ENCODE measurements around the gene CYP27A1.

Gene CYP27A1

GRCh38 chr2:218785103-218785502 lies 3.2 kb downstream of the CYP27A1 start:
- peaks cover 68% of the 10 kb centered on the region for H3K27me3 ChIP-seq
- peaks cover 0 to 8% of the 10 kb centered on the region in 2 experiments for H3K4me1 ChIP-seq (ENCODE audit: control insufficient read depth in 1 of 2, insufficient read depth in 1 of 2, low read depth in 1 of 2, low read length in 1 of 2)
- TF ChIP-seq, protein P1, sequence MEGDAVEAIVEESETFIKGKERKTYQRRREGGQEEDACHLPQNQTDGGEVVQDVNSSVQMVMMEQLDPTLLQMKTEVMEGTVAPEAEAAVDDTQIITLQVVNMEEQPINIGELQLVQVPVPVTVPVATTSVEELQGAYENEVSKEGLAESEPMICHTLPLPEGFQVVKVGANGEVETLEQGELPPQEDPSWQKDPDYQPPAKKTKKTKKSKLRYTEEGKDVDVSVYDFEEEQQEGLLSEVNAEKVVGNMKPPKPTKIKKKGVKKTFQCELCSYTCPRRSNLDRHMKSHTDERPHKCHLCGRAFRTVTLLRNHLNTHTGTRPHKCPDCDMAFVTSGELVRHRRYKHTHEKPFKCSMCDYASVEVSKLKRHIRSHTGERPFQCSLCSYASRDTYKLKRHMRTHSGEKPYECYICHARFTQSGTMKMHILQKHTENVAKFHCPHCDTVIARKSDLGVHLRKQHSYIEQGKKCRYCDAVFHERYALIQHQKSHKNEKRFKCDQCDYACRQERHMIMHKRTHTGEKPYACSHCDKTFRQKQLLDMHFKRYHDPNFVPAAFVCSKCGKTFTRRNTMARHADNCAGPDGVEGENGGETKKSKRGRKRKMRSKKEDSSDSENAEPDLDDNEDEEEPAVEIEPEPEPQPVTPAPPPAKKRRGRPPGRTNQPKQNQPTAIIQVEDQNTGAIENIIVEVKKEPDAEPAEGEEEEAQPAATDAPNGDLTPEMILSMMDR (IDR thresholded peaks at IDR 0.05): no peak
- H3K9me3 ChIP-seq: no peaks in the 10 kb centered on the region
- H3K36me3 ChIP-seq: no peaks in the 10 kb centered on the region
- H3K4me3 ChIP-seq (ENCODE audit: low read depth in 1 of 2, low read length in 1 of 2): no peak overlapping the region
- H3K27ac ChIP-seq: no peak overlapping the region

GRCh38 chr2:218786133-218786532 lies 4.2 kb downstream of the CYP27A1 start:
- H3K4me3 ChIP-seq (ENCODE audit: low read depth in 1 of 2, low read length in 1 of 2): no peak overlapping the region
- no peaks in the 10 kb centered on the region for H3K36me3 ChIP-seq
- peaks cover 61% of the 10 kb centered on the region for H3K27me3 ChIP-seq

DNA sequence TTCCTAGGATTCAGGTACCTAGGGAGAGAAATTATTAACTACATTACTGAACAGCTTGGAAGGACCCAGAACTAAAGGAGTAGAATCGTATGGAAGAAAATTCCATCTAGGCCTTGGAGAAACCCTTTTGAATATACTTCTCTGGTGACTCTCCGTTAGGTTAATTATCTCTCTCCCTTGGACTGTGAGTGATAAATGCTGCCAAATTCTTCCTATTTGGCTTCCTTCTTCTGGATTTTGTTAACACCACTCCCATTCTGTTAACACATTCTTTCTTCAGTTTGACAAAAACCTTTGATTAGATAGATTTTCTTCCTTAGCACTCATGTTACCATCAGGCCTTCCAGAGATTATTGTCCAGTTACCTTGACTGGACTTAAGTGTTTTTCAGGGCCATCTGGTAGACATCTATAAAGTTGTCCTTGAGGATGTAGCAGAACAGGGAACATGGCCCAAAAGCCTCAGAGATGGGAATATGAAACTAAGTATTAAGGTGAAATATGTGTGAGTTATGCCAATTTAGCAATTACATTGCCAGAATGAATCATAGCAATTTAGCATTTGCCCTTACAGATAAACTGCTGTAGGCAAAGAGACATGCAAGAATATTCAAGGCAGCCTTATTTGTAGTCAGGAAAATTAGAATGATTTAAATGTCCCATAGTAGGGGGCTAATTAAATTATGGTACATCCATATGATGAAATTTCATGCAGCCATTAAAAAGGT lies 6.7 kb downstream of the CYP27A1 start:
- no peak overlapping the region for H3K27ac ChIP-seq
- peaks cover 46% of the 10 kb centered on the region for H3K27me3 ChIP-seq
- H3K9me3 ChIP-seq: no peaks in the 10 kb centered on the region
- H3K4me3 ChIP-seq (ENCODE audit: low read depth in 1 of 2, low read length in 1 of 2): no peak overlapping the region
- TF ChIP-seq, protein P1 (IDR thresholded peaks at IDR 0.05): no peak
- H3K4me1 ChIP-seq (ENCODE audit: control insufficient read depth in 1 of 2, insufficient read depth in 1 of 2, low read depth in 1 of 2, low read length in 1 of 2): no peaks in the 10 kb centered on the region
- no peaks in the 10 kb centered on the region for H3K36me3 ChIP-seq

More at GRCh38 chr2:218786133-218786532, 4.2 kb downstream of the CYP27A1 start:
- Histone ChIP-seq H3K27ac (no peak overlapping the region), H3K4me1 (ENCODE audit: control insufficient read depth in 1 of 2, insufficient read depth in 1 of 2, low read depth in 1 of 2, low read length in 1 of 2) (peaks cover 0 to 8% of the 10 kb centered on the region in 2 experiments), H3K9me3 (no peaks in the 10 kb centered on the region)
- TF ChIP-seq, protein P1 (IDR thresholded peaks at IDR 0.05): no peak

- no peaks in the 10 kb centered on the region for H3K4me1 ChIP-seq (ENCODE audit: control insufficient read depth in 1 of 2, insufficient read depth in 1 of 2, low read depth in 1 of 2, low read length in 1 of 2)
- H3K9me3 ChIP-seq: no peaks in the 10 kb centered on the region
- TF ChIP-seq, protein P1 (IDR thresholded peaks at IDR 0.05): no peak
- H3K4me3 ChIP-seq (ENCODE audit: low read depth in 1 of 2, low read length in 1 of 2): no peak overlapping the region
- H3K27me3 ChIP-seq: peaks cover 22% of the 10 kb centered on the region
- no peak overlapping the region for H3K27ac ChIP-seq
- no peaks in the 10 kb centered on the region for H3K36me3 ChIP-seq
Measured at GRCh38 chr2:218792433-218792832, 10.5 kb downstream of the CYP27A1 start.

- Histone ChIP-seq H3K27me3 (peaks cover 52% of the 10 kb centered on the region), H3K9me3 (no peaks in the 10 kb centered on the region), H3K36me3 (no peaks in the 10 kb centered on the region), H3K4me3 (ENCODE audit: low read depth in 1 of 2, low read length in 1 of 2) (no peak overlapping the region), H3K4me1 (ENCODE audit: control insufficient read depth in 1 of 2, insufficient read depth in 1 of 2, low read depth in 1 of 2, low read length in 1 of 2) (no peaks in the 10 kb centered on the region), H3K27ac (no peak overlapping the region)
- TF ChIP-seq, protein P1 (IDR thresholded peaks at IDR 0.05): no peak
Measured at GRCh38 chr2:218796691-218797090, 14.7 kb downstream of the CYP27A1 start.
